Cardiac muscle cell (in vitro differentiated cells and primary cell): Measurements from ENCODE around the gene ZNF467. TPM values are rescaled to one million over a fixed set of nuclear protein-coding genes. Genes with fewer than 3 reads are reported as not detected.

Source experiments
- DNase-seq, 2 donors: peaks; one replicate each; pipeline versions ENCODE4 v3.0.0 to v3.0.0-alpha.2; 2010 to 2017; ENCODE audit warnings: low read depth in 1 of 2, low spot score in 1 of 2
- H3K27ac ChIP-seq: fragments of 200-600 bp; sonication (generic); 2 replicates; pipeline ENCODE4 v1.5.1; 2016
- H3K27me3 ChIP-seq: fragments of 200-600 bp; sonication (generic); 2 replicates; pipeline ENCODE4 v1.6.0; 2016; ENCODE audit warnings: control low read depth
- H3K36me3 ChIP-seq: fragments of 200-600 bp; sonication (generic); 2 replicates; pipeline ENCODE4 v1.5.1; 2016; ENCODE audit warnings: control low read depth
- H3K4me1 ChIP-seq: fragments of 200-600 bp; sonication (generic); 2 replicates; pipeline ENCODE4 v1.8.1; 2017; ENCODE audit warnings: low read depth, mild to moderate bottlenecking, mixed run types
- H3K4me3 ChIP-seq: fragments of 200-600 bp; sonication (generic); 2 replicates; pipeline ENCODE4 v1.5.1; 2016; ENCODE audit warnings: mild to moderate bottlenecking
- H3K9me3 ChIP-seq: fragments of 200-600 bp; sonication (generic); 2 replicates; pipeline ENCODE4 v1.5.1; 2017; ENCODE audit warnings: low read depth, mild to moderate bottlenecking, control low read depth
- polyA plus RNA-seq: library from polyadenylated mRNA; unstranded; fragments of >200 nt; fragmentation: Nextera tagmentation; extraction: Ambion mirVana; gene quantifications from 2 replicates; pipeline ENCODE4 v1.2.1, GENCODE V29; 2016
- total RNA-seq: library from RNA; depleted of rRNA; stranded (reverse); fragments of >200 nt; gene quantifications from 2 replicates; pipeline ENCODE4 v1.2.3, GENCODE V29; 2016
- TF ChIP-seq, protein P1 (sequence below): IDR thresholded peaks from 2 replicates; pipeline ENCODE4 v1.5.1; 2012; ENCODE audit warnings: low read depth, mild to moderate bottlenecking, low read length

The ZNF467 gene
- total and polyA plus RNA-seq, 2 experiments from 2014 or later, result 27.7 to 33.7 TPM

DNA sequence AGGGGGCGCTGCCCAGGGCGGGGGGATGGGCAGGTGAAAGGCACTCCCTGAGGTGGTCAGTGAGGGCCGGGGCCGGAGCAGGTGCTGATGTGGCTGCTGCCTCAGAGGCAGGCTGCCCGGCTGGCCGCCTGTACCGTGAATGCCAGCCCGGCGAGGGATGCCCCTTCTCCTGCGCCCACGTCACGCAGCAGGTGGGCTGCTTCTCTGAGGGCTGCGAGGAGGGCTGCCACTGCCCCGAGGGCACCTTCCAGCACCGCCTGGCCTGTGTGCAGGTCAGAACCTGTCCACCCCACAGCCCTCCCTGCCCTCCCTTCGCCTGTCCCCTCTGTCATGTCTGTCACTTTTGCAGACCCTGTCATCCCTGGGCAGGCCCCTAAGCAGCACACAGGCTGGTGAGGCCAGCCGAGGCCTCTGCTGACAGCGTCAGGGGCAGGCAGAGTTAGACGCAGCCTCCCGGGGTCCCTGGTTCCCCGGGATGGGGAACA lies 42.9 kb upstream of the ZNF467 start:
- Histone ChIP-seq H3K27ac (no peak overlapping the region), H3K4me3 (no peak overlapping the region), H3K9me3 (no peaks in the 10 kb centered on the region), H3K4me1 (no peaks in the 10 kb centered on the region), H3K27me3 (no peaks in the 10 kb centered on the region), H3K36me3 (no peaks in the 10 kb centered on the region)
- no peak for DNase-seq
- TF ChIP-seq, protein P1, sequence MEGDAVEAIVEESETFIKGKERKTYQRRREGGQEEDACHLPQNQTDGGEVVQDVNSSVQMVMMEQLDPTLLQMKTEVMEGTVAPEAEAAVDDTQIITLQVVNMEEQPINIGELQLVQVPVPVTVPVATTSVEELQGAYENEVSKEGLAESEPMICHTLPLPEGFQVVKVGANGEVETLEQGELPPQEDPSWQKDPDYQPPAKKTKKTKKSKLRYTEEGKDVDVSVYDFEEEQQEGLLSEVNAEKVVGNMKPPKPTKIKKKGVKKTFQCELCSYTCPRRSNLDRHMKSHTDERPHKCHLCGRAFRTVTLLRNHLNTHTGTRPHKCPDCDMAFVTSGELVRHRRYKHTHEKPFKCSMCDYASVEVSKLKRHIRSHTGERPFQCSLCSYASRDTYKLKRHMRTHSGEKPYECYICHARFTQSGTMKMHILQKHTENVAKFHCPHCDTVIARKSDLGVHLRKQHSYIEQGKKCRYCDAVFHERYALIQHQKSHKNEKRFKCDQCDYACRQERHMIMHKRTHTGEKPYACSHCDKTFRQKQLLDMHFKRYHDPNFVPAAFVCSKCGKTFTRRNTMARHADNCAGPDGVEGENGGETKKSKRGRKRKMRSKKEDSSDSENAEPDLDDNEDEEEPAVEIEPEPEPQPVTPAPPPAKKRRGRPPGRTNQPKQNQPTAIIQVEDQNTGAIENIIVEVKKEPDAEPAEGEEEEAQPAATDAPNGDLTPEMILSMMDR, result no peak

DNA sequence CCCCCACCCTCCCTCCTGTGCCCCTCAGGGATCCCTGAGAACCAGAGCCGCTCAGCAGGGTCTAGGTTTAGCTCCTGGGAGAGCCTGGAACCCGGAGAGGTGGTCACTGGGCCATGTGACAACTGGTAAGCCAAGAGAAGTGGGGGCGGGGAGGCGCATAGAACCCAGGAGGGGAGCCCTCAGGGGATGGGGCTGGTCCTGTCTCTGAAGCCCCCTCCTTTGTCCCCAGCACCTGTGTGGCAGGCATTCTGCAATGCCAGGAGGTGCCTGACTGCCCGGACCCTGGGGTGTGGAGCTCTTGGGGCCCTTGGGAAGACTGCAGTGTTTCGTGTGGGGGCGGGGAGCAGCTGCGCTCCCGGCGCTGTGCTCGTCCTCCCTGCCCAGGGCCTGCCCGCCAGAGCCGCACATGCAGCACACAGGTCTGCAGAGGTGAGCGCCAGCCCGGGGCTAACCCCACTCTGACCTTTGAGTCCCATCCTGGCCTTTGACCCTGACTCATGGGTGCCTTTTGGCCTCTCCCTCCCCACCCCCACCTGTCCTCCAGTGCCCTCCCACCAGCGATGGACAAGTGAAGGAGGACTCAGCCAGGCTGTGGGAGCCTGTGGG lies 42.4 kb upstream of the ZNF467 start:
- no peak overlapping the region for H3K4me3 ChIP-seq
- TF ChIP-seq, protein P1, result no peak
- H3K27me3 ChIP-seq, result no peaks in the 10 kb centered on the region
- no peaks in the 10 kb centered on the region for H3K36me3 ChIP-seq
- H3K4me1 ChIP-seq, result no peaks in the 10 kb centered on the region
- DNase-seq, result no peak
- no peaks in the 10 kb centered on the region for H3K9me3 ChIP-seq
- H3K27ac ChIP-seq, result no peak overlapping the region

- H3K4me1 ChIP-seq, result no peaks in the 10 kb centered on the region
- no peak overlapping the region for H3K27ac ChIP-seq
- TF ChIP-seq, protein P1, result no peak
- H3K27me3 ChIP-seq, result no peaks in the 10 kb centered on the region
- DNase-seq, result no peak
- no peak overlapping the region for H3K4me3 ChIP-seq
- no peaks in the 10 kb centered on the region for H3K9me3 ChIP-seq
- no peaks in the 10 kb centered on the region for H3K36me3 ChIP-seq
Observed at GRCh38 chr7:149815121-149815520, 41.7 kb upstream of the ZNF467 start.

DNA sequence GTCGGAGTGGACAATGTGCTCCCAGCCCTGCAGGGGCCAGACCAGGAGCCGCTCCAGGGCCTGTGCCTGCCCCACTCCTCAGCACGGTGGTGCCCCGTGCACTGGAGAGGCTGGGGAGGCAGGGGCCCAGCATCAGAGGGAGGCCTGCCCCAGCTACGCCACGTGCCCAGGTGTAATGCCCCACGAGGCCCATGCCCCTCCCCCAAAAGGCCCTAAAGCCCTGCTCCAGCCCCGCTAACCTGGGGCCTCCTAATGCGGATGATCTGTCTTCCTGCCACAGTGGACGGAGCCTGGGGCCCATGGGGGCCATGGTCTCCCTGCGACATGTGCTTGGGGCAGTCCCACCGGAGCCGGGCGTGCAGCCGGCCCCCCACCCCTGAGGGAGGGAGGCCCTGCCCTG lies 41.1 kb upstream of the ZNF467 start:
- DNase-seq, result no peak

DNA sequence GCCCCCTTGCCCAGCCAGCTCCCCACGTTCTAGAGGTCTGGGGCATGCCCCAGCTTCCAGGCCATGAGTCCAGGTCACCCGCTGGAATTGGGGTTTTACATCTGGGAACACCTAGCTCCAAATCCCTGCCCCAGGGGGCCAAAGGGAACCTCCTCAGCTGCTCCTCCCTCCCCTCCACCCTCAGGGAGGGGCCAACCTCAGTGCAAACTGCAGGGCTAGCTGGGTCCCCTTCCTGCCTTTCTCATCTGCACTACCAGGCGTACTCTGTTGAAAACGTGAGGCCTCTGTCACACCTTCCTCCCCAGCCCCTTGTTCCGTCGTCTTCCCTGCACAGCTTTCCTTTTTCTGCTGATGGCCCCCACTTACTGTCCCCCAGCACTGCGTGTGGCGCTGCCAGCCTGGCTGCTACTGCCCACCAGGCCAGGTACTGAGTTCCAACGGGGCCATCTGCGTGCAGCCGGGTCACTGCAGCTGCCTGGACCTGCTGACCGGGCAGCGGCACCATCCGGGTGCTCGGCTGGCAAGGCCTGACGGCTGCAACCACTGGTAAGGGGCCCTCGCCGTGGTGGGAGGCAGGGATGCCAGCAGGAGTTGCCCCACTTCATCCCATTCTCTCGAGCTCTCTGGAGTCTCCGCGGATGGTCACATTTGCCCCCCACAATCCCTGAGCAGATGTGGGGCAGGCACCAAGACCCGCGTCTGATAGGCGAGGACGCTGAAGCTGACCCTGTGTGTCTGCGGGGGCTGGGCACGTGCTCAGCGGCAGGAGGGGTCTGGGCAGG lies 40.1 kb upstream of the ZNF467 start:
- Histone ChIP-seq H3K27ac (no peak overlapping the region), H3K36me3 (no peaks in the 10 kb centered on the region), H3K4me3 (no peak overlapping the region), H3K9me3 (no peaks in the 10 kb centered on the region), H3K27me3 (no peaks in the 10 kb centered on the region), H3K4me1 (no peaks in the 10 kb centered on the region)
- DNase-seq, result no peak
- TF ChIP-seq, protein P1, result no peak

More for the DNA sequence above, 41.1 kb upstream of the ZNF467 start:
- Histone ChIP-seq H3K27me3 (no peaks in the 10 kb centered on the region), H3K4me1 (no peaks in the 10 kb centered on the region), H3K9me3 (no peaks in the 10 kb centered on the region), H3K36me3 (no peaks in the 10 kb centered on the region), H3K27ac (no peak overlapping the region), H3K4me3 (no peak overlapping the region)
- TF ChIP-seq, protein P1, result no peak
